ENCODE results near the gene UBL4A.
"Not testable (repeated sequence)": the region's sequence is repeated elsewhere in the genome, so short reads cannot be mapped to it uniquely, and the experiment has no call there.

UBL4A gene

GRCh38 chrX:154508384-154508745 is 21.9 kb upstream of the UBL4A start:
- no peak overlapping the region for H3K4me3 ChIP-seq (replicated peaks in 1 of 2; ENCODE audit: low read depth in 2 of 2, low read length in 2 of 2)
- DNase-seq (ENCODE audit: low read depth in 2 of 2) = no peak
- TF ChIP-seq, protein P1, sequence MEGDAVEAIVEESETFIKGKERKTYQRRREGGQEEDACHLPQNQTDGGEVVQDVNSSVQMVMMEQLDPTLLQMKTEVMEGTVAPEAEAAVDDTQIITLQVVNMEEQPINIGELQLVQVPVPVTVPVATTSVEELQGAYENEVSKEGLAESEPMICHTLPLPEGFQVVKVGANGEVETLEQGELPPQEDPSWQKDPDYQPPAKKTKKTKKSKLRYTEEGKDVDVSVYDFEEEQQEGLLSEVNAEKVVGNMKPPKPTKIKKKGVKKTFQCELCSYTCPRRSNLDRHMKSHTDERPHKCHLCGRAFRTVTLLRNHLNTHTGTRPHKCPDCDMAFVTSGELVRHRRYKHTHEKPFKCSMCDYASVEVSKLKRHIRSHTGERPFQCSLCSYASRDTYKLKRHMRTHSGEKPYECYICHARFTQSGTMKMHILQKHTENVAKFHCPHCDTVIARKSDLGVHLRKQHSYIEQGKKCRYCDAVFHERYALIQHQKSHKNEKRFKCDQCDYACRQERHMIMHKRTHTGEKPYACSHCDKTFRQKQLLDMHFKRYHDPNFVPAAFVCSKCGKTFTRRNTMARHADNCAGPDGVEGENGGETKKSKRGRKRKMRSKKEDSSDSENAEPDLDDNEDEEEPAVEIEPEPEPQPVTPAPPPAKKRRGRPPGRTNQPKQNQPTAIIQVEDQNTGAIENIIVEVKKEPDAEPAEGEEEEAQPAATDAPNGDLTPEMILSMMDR (IDR thresholded peaks at IDR 0.05; ENCODE audit: low read depth, low read length) = no peak

GRCh38 chrX:154507673-154508383 is 21.4 kb upstream of the UBL4A start:
- DNase-seq (ENCODE audit: low read depth in 2 of 2) = no peak
- no peak overlapping the region for H3K4me3 ChIP-seq (replicated peaks in 1 of 2; ENCODE audit: low read depth in 2 of 2, low read length in 2 of 2)
- TF ChIP-seq, protein P1 (IDR thresholded peaks at IDR 0.05; ENCODE audit: low read depth, low read length) = no peak

GRCh38 chrX:154506483-154507332 is 20.3 kb upstream of the UBL4A start:
- TF ChIP-seq, protein P1 (IDR thresholded peaks at IDR 0.05; ENCODE audit: low read depth, low read length) = no peak
- DNase-seq (ENCODE audit: low read depth in 2 of 2) = no peak
- no peak overlapping the region for H3K4me3 ChIP-seq (replicated peaks in 1 of 2; ENCODE audit: low read depth in 2 of 2, low read length in 2 of 2)

DNA sequence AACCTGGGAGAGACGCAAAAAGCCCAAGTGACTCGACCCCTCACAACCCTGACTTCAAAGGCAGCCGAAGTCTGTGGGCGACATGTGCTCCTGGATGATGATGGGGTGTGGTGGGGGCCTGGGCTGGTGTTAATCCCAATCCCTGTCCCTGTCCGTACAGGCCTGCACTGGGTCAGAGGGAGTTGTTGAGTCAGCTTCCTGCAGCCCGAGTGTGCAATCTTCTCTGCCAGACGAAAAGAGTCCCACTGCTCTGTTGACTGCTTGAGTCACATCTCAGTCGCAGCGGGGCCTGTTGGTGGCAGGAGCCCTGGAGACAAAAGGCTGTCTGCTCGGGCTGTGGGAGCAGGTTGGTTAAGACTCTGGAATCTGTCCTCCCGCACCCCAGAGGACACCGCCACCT is 19.3 kb upstream of the UBL4A start:
- TF ChIP-seq, protein P1 (IDR thresholded peaks at IDR 0.05; ENCODE audit: low read depth, low read length) = no peak
- DNase-seq (ENCODE audit: low read depth in 2 of 2) = peak; percentile 57 to 69
- no peak overlapping the region for H3K4me3 ChIP-seq (replicated peaks in 1 of 2; ENCODE audit: low read depth in 2 of 2, low read length in 2 of 2)

GRCh38 chrX:154502989-154503388 is 16.6 kb upstream of the UBL4A start:
- TF ChIP-seq, protein P1 (IDR thresholded peaks at IDR 0.05; ENCODE audit: low read depth, low read length) = no peak
- no peak overlapping the region for H3K4me3 ChIP-seq (replicated peaks in 1 of 2; ENCODE audit: low read depth in 2 of 2, low read length in 2 of 2)
- no peak for DNase-seq (ENCODE audit: low read depth in 2 of 2)

DNA sequence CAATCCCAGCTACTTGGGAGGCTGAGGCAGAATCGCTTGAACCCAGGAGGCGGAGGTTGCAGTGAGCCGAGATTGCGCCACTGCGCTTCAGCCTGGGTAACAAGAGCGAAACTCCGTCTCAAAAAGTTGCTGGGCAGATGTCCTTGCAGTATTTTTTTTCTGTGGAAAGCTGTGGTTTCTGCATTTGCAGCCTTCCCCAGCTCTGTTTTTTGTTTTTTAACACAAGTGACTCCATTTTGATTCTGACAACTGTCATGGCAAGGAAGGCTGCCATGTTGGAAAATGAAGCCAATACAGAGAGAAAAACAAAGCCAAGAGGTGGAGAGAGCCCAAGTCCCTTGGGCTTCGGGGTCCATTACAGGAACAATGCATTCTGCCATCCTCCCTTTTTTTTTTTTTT is 15.7 kb upstream of the UBL4A start:
- DNase-seq (ENCODE audit: low read depth in 2 of 2) = no peak
- TF ChIP-seq, protein P1 (IDR thresholded peaks at IDR 0.05; ENCODE audit: low read depth, low read length) = no peak
- H3K4me3 ChIP-seq (replicated peaks in 1 of 2; ENCODE audit: low read depth in 2 of 2, low read length in 2 of 2) = no peak overlapping the region

GRCh38 chrX:154501423-154501822 is 15.0 kb upstream of the UBL4A start:
- DNase-seq (ENCODE audit: low read depth in 2 of 2); H3K4me3 ChIP-seq (replicated peaks in 1 of 2; ENCODE audit: low read depth in 2 of 2, low read length in 2 of 2): not testable (repeated sequence)

- not testable (repeated sequence) for H3K4me3 ChIP-seq (replicated peaks in 1 of 2; ENCODE audit: low read depth in 2 of 2, low read length in 2 of 2); DNase-seq (ENCODE audit: low read depth in 2 of 2)
These were observed 10.2 kb upstream of the UBL4A start for GRCh38 chrX:154496591-154497137.
